ENCODE data around the gene PPP1R13B. TPM values are rescaled to one million over a fixed set of nuclear protein-coding genes. Genes with fewer than 3 reads are reported as not detected.
A peak's percentile ranks its signal among the peaks of the same experiment; 100 is the strongest.
"Not testable (repeated sequence)": the region's sequence is repeated elsewhere in the genome, so short reads cannot be mapped to it uniquely, and the experiment has no call there.

PPP1R13B gene
- total and polyA plus RNA-seq, 7 donors, result 8.6 to 26.9 (median 9.9) TPM

GRCh38 chr14:103845327-103845726 is 2.0 kb downstream of the PPP1R13B start:
- Histone ChIP-seq H3K4me1 (peaks cover 0 to 21% (median 15%) of the 10 kb centered on the region in 4 donors), H3K36me3 (no peaks in the 10 kb centered on the region), H3K27ac (no peak overlapping the region), H3K9me3 (no peaks in the 10 kb centered on the region), H3K27me3 (no peaks in the 10 kb centered on the region), H3K4me3 (no peak overlapping the region)
- DNase-seq, result no peak
- TF ChIP-seq POLR2A (IDR thresholded peaks at IDR 0.05) (no peak), CTCF (IDR thresholded peaks at IDR 0.05) (no peak), EP300 (IDR thresholded peaks at IDR 0.05) (no peak), POLR2AphosphoS5 (IDR thresholded peaks at IDR 0.05) (no peak)
- WGBS, 2 donors, result 78 to 84% methylated on average over 5 of the region's 5 CpGs
- intact Hi-C loops (cut with DNase I), result no loop called here

- H3K9me3 ChIP-seq; H3K4me1 ChIP-seq; H3K4me3 ChIP-seq; H3K27ac ChIP-seq; H3K27me3 ChIP-seq; H3K36me3 ChIP-seq; intact Hi-C loops (cut with DNase I): not testable (repeated sequence)
- WGBS, 2 donors, result 95 to 96% methylated on average over 12 of the region's 12 CpGs
- peak; percentile 41 for DNase-seq
These were observed 6.1 kb downstream of the PPP1R13B start for GRCh38 chr14:103841265-103841664.

GRCh38 chr14:103840014-103840413 is 7.4 kb downstream of the PPP1R13B start:
- no peaks in the 10 kb centered on the region for H3K27me3 ChIP-seq
- no peaks in the 10 kb centered on the region for H3K4me1 ChIP-seq
- H3K36me3 ChIP-seq, result no peaks in the 10 kb centered on the region
- no peak for DNase-seq
- no peak overlapping the region for H3K27ac ChIP-seq
- 65 to 82% methylated on average over 2 of the region's 2 CpGs for WGBS, 2 donors
- no peak overlapping the region for H3K4me3 ChIP-seq
- intact Hi-C loops (cut with DNase I), result no loop called here
- no peaks in the 10 kb centered on the region for H3K9me3 ChIP-seq
- TF ChIP-seq POLR2A (IDR thresholded peaks at IDR 0.05) (no peak), POLR2AphosphoS5 (IDR thresholded peaks at IDR 0.05) (no peak), CTCF (IDR thresholded peaks at IDR 0.05) (no peak), EP300 (IDR thresholded peaks at IDR 0.05) (no peak)

GRCh38 chr14:103839579-103839978 is 7.8 kb downstream of the PPP1R13B start:
- Histone ChIP-seq H3K9me3 (no peaks in the 10 kb centered on the region), H3K4me3 (no peak overlapping the region), H3K4me1 (no peaks in the 10 kb centered on the region), H3K36me3 (no peaks in the 10 kb centered on the region), H3K27me3 (no peaks in the 10 kb centered on the region), H3K27ac (no peak overlapping the region)
- intact Hi-C loops (cut with DNase I), result no loop called here
- WGBS, 2 donors, result 72 to 76% methylated on average over 1 of the region's 1 CpG
- TF ChIP-seq EP300 (IDR thresholded peaks at IDR 0.05) (no peak), POLR2AphosphoS5 (IDR thresholded peaks at IDR 0.05) (no peak), CTCF (IDR thresholded peaks at IDR 0.05) (no peak), POLR2A (IDR thresholded peaks at IDR 0.05) (no peak)
- no peak for DNase-seq

GRCh38 chr14:103838117-103838516 is 9.3 kb downstream of the PPP1R13B start:
- WGBS, 2 donors, result 19 to 47% methylated on average over 1 of the region's 1 CpG
- no peaks in the 10 kb centered on the region for H3K4me1 ChIP-seq
- no peaks in the 10 kb centered on the region for H3K9me3 ChIP-seq
- no peaks in the 10 kb centered on the region for H3K36me3 ChIP-seq
- intact Hi-C loops (cut with DNase I), result no loop called here
- no peak overlapping the region for H3K4me3 ChIP-seq
- H3K27me3 ChIP-seq, result no peaks in the 10 kb centered on the region
- DNase-seq, result no peak
- TF ChIP-seq EP300 (IDR thresholded peaks at IDR 0.05) (no peak), POLR2AphosphoS5 (IDR thresholded peaks at IDR 0.05) (no peak), POLR2A (IDR thresholded peaks at IDR 0.05) (no peak), CTCF (IDR thresholded peaks at IDR 0.05) (no peak)
- H3K27ac ChIP-seq, result no peak overlapping the region
